ENCODE measurements around the gene CENPVL3.
"Not testable (repeated sequence)": the region's sequence is repeated elsewhere in the genome, so short reads cannot be mapped to it uniquely, and the experiment has no call there.

Gene CENPVL3

DNA sequence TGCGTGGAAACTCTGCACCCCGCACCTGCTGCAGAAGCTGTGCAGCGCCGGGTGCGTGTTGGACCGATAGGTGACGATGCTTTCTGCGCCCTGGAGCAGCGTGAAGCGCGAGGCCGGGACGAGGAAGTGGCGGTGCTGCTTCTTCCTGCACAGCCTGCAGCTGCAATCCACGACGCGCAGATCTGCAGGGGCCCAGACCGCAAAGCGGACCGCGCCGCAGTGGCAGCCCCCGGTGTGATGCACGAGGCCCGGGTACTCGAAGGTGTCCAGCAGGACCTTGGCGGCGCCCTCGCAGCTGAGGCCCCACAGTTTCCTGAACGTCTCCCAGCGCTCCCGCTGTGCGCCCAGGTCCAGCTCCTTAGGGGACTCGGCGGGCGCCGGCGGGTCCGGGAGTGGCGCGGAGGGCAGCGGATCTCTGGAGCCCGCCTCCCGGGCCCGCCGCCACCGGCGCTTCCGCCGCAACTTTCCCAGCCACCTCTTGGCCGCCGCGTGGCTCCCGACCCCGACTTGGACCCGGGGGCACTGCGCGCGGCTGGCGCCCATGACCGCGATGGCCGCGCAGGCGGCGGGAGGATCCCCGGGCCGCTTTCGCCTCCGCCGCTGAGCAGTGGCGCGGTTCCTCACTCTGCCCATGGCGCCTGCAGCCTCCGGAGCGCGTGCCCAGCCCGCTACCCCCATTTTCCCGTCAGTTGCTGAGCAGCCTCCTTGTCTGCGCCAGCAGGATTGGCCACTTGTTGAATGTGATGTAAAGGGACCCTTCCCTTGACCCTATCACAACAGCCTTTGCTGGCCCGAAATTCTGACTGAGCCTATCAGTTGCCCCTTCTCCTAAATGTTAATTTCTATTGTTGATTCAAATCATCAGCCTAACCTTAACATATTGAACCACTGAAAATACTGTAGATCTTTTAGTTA is at the start of gene CENPVL3:
Gene CENPVL3 (minus strand): TSS at position 672 of the 915 bp plus-strand sequence. CDS start 39 bp downstream, at position 633.
- DNase-seq, result not testable (repeated sequence)

DNA sequence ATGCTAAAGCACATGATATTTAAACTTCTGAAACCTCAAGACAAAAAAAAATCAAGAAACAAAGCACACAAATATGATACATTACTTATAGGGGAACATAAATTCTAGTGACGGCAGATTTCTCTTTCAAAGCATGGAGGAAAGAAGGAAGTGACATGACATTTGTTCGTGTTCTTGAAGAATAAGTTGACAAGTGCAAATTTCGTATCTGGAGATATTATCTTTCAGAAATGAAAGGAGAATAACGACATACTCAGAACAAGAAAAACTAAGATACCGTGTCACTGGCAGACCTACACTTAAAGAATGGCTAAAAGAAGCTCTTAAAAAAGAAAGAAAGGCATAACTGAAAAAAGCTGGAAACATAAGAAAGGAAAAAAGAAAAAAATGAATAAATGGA is 47.3 kb upstream of the CENPVL3 start:
- TF ChIP-seq GATA1 (IDR thresholded peaks at IDR 0.05; ENCODE audit: low read depth, low read length) (no peak), POLR2A (IDR thresholded peaks at IDR 0.05; ENCODE audit: low read length) (no peak)
- DNase-seq, result no peak

DNA sequence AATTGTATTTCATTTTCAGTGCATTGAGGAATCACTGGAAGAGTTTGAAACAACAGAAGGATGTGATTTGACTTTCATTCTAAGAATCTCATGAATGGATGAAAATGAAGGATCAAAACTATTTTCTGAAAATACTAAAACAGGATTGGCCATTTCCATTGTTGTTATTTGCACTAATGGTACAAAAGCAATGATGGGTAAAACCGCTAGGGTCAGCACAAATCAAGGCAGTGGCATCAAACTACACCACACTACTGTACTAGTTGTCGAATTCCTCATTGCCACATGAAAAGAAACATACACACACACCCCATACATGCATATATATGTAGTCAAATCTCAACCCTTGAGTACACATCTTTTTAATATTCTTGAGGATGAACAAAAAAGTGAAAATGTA is 24.7 kb upstream of the CENPVL3 start:
- TF ChIP-seq POLR2A (IDR thresholded peaks at IDR 0.05; ENCODE audit: low read length) (no peak), GATA1 (IDR thresholded peaks at IDR 0.05; ENCODE audit: low read depth, low read length) (no peak)
- no peak for DNase-seq

- peak; percentile 17 to 48 for DNase-seq
- TF ChIP-seq POLR2A (IDR thresholded peaks at IDR 0.05; ENCODE audit: low read length) (no peak), GATA1 (IDR thresholded peaks at IDR 0.05; ENCODE audit: low read depth, low read length) (no peak)
Observed at GRCh38 chrX:51641421-51642021, 22.8 kb upstream of the CENPVL3 start.

DNA sequence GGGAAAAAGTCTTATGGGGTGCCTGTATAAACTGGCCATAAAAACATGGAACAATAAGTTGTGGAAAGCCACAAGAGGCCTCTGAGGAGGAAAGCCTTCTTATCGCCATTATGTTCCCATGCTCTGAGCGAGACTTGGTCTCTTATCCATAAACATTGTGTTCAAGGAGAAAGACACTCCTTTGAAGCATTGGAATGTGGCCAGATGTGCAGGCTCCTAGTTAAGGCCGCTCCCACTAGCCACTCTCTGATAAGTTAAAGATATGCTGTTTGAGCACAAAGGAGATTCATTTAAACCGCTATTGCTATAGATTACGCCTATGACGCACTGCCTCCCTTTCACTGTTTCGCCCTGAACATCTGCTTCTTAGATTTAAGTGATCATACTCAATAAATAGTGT is 17.8 kb upstream of the CENPVL3 start:
- DNase-seq, result not testable (repeated sequence)

- peak; percentile 2 to 32 for DNase-seq
Observed at GRCh38 chrX:51614353-51615012, 4.2 kb downstream of the CENPVL3 start.

DNA sequence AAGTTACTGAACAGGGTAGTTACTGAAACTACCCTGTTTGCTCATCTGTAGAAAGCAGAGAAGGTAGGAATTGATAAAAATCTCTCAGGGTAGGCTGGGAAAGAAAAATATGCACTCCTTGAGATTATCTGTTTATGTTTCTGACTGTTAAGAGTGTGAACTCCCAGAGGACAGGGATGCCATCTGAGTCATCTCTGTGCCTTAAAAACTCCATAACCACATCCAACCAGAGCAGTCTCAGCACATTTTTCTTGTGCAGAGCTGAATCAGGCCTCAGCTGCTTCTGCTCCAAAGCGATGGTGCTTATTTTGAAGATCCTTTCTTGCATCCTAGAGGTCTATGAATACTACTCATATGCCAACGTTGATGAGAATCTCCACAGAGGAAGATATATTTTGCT is 9.9 kb downstream of the CENPVL3 start:
- DNase-seq, result no peak
- TF ChIP-seq GATA1 (IDR thresholded peaks at IDR 0.05; ENCODE audit: low read depth, low read length) (no peak), POLR2A (IDR thresholded peaks at IDR 0.05; ENCODE audit: low read length) (no peak)

More at GRCh38 chrX:51614353-51615012, 4.2 kb downstream of the CENPVL3 start:
- TF ChIP-seq GATA1 (IDR thresholded peaks at IDR 0.05; ENCODE audit: low read depth, low read length) (no peak), POLR2A (IDR thresholded peaks at IDR 0.05; ENCODE audit: low read length) (no peak)

DNA sequence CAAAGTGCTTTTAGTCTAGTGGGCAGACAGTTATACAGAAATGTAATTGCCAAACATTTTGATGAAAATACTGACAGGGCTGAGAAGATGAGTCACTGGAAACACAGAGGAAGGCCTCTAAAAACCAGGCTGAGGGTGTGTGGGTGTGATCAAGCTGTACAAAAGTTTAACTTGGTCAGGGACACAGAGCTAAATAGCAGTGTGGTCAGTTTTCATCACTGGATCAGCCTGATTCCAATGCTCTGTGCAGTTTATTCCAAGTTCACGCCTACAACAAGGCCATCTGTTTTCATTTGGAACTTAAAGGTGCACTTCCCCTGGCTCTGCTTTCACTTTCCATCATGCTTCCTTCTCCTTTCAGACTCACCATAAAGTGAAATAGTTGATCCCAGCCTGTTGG is 10.6 kb downstream of the CENPVL3 start:
- DNase-seq, result no peak
- TF ChIP-seq GATA1 (IDR thresholded peaks at IDR 0.05; ENCODE audit: low read depth, low read length), result no peak
- no peak for TF ChIP-seq POLR2A (IDR thresholded peaks at IDR 0.05; ENCODE audit: low read length)

GRCh38 chrX:51606446-51606845 is 12.3 kb downstream of the CENPVL3 start:
- no peak for DNase-seq
- TF ChIP-seq GATA1 (IDR thresholded peaks at IDR 0.05; ENCODE audit: low read depth, low read length) (no peak), POLR2A (IDR thresholded peaks at IDR 0.05; ENCODE audit: low read length) (no peak)

- TF ChIP-seq GATA1 (IDR thresholded peaks at IDR 0.05; ENCODE audit: low read depth, low read length), result no peak
- no peak for DNase-seq
Observed at GRCh38 chrX:51598899-51599298, 19.8 kb downstream of the CENPVL3 start.

GRCh38 chrX:51571874-51572273 is 46.8 kb downstream of the CENPVL3 start:
- no peak for DNase-seq
- TF ChIP-seq GATA1 (IDR thresholded peaks at IDR 0.05; ENCODE audit: low read depth, low read length) (no peak), POLR2A (IDR thresholded peaks at IDR 0.05; ENCODE audit: low read length) (no peak)

GRCh38 chrX:51569561-51569960 is 49.2 kb downstream of the CENPVL3 start:
- DNase-seq, result no peak
- TF ChIP-seq GATA1 (IDR thresholded peaks at IDR 0.05; ENCODE audit: low read depth, low read length) (no peak), POLR2A (IDR thresholded peaks at IDR 0.05; ENCODE audit: low read length) (no peak)

- no peak for DNase-seq
- no peak for TF ChIP-seq POLR2A (IDR thresholded peaks at IDR 0.05; ENCODE audit: low read length)
- TF ChIP-seq GATA1 (IDR thresholded peaks at IDR 0.05; ENCODE audit: low read depth, low read length), result no peak
Observed at GRCh38 chrX:51568586-51568985, 50.1 kb downstream of the CENPVL3 start.
